SK-N-SH (cell line): Measurements from ENCODE around the gene RPP21.

Experiments
- CHD2 ChIP-seq: fragments of 150-350 bp; IDR thresholded peaks from 2 replicates; pipeline ENCODE4 v1.6.1; 2018; ENCODE audit warnings: low read length; ENCODE audit not compliant: partially characterized antibody
- EP300 ChIP-seq, 2 experiments: IDR thresholded peaks; 2 replicates each; pipeline versions ENCODE4 v1.4.0 to v1.6.1; 2012; ENCODE audit warnings: borderline replicate concordance in 1 of 2, low read depth in 1 of 2, low read length in 1 of 2
- FOXJ3 ChIP-seq: sonication (generic); formaldehyde crosslinking; IDR thresholded peaks from 2 replicates; pipeline ENCODE4 v1.5.1; 2020; ENCODE audit warnings: mild to moderate bottlenecking, missing genetic modification reagents
- FOXM1 ChIP-seq: IDR thresholded peaks from 2 replicates; pipeline ENCODE4 v1.4.0; 2012; ENCODE audit warnings: low read depth, mild to moderate bottlenecking
- GABPA ChIP-seq: IDR thresholded peaks from 2 replicates; pipeline ENCODE4 v1.4.0; 2012; ENCODE audit warnings: low read depth, mild to moderate bottlenecking
- POLR2AphosphoS5 ChIP-seq: IDR thresholded peaks from 2 replicates; pipeline ENCODE4 v1.6.1; 2012; ENCODE audit warnings: low read depth, low read length
- RAD21 ChIP-seq: IDR thresholded peaks from 2 replicates; pipeline ENCODE4 v1.6.1; 2012; ENCODE audit warnings: mild to moderate bottlenecking, low read length
- REST ChIP-seq: IDR thresholded peaks from 2 replicates; pipeline ENCODE4 v1.6.1; 2012; ENCODE audit warnings: mild to moderate bottlenecking, low read depth, low read length, moderate library complexity
- RXRA ChIP-seq: IDR thresholded peaks from 2 replicates; pipeline ENCODE4 v1.4.0; 2012; ENCODE audit warnings: low read depth, mild to moderate bottlenecking, borderline replicate concordance
- TF ChIP-seq, protein P1 (sequence below): fragments of 200-600 bp; sonication (generic); IDR thresholded peaks from 2 replicates; pipeline ENCODE4 v1.6.1; 2017; ENCODE audit warnings: antibody characterized with exemption, mild to moderate bottlenecking, moderate library complexity

GRCh38 chr6:30341218-30341617 lies 3.7 kb upstream of the RPP21 start:
- TF ChIP-seq, protein P1, sequence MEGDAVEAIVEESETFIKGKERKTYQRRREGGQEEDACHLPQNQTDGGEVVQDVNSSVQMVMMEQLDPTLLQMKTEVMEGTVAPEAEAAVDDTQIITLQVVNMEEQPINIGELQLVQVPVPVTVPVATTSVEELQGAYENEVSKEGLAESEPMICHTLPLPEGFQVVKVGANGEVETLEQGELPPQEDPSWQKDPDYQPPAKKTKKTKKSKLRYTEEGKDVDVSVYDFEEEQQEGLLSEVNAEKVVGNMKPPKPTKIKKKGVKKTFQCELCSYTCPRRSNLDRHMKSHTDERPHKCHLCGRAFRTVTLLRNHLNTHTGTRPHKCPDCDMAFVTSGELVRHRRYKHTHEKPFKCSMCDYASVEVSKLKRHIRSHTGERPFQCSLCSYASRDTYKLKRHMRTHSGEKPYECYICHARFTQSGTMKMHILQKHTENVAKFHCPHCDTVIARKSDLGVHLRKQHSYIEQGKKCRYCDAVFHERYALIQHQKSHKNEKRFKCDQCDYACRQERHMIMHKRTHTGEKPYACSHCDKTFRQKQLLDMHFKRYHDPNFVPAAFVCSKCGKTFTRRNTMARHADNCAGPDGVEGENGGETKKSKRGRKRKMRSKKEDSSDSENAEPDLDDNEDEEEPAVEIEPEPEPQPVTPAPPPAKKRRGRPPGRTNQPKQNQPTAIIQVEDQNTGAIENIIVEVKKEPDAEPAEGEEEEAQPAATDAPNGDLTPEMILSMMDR = no peak
- TF ChIP-seq POLR2AphosphoS5 (no peak), RXRA (no peak), RAD21 (no peak), REST (no peak), GABPA (no peak), FOXJ3 (no peak), FOXM1 (no peak), EP300 (IDR thresholded peaks at IDR 0.05; ENCODE audit: borderline replicate concordance in 1 of 2, low read depth in 1 of 2, low read length in 1 of 2) (no peak), CHD2 (no peak)
